ENCODE measurements around the gene UBE2S. TPM values are rescaled to one million over a fixed set of nuclear protein-coding genes. Genes with fewer than 3 reads are reported as not detected.

Gene UBE2S
- total and polyA plus RNA-seq, 8 donors = 26.5 to 71.2 (median 35.7) TPM

DNA sequence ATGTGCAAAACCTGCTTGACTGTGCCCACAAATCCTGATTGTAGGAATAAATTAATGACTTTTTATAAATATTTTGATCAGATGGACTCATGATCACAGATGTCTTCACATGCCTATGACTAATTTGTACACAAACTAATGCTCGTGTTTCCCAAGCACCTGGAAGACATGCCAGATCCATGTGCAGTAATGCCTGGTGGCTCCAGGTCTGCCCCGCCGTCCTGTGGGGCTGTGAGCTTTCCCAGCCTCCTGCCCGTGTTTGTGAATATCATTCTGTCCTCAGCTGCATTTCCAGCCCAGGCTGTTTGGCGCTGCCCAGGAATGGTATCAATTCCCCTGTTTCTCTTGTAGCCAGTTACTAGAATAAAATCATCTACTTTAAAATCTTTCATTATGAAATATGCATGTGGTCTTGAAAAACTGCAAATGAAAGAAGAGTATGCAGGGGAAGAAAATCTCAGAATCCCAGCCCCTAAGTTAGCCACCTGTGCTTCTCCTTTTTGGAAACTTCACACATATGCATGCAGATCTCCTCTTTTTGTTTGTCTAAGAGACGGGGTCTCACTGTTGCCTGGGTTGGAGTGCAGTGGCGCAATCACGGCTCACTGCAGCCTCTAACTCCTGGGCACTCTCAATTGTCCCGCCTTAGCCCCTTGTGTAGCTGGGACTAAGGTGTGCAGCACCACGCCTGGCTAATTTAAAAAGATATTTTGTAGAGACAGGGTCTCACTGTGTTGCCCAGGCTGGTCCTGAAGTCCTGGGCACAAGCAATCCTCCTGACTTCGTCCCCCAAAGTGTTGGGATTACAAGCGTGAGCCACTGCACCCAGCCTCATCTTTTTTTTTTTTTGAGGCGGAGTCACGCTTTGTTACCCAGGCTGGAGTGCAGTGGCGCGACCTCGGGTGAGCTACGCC lies 15.6 kb downstream of the UBE2S start:
- peaks cover 0 to 50% of the 10 kb centered on the region in 2 donors for H3K36me3 ChIP-seq
- intact Hi-C loops (cut with DNase I) = no loop called here
- DNase-seq (no peak), ATAC-seq (no peak)
- no peak overlapping the region for H3K4me3 ChIP-seq
- no peaks in the 10 kb centered on the region for H3K9me3 ChIP-seq
- peaks cover 17 to 36% of the 10 kb centered on the region in 2 donors for H3K4me1 ChIP-seq
- no peak overlapping the region for H3K27ac ChIP-seq
- TF ChIP-seq, protein P1, sequence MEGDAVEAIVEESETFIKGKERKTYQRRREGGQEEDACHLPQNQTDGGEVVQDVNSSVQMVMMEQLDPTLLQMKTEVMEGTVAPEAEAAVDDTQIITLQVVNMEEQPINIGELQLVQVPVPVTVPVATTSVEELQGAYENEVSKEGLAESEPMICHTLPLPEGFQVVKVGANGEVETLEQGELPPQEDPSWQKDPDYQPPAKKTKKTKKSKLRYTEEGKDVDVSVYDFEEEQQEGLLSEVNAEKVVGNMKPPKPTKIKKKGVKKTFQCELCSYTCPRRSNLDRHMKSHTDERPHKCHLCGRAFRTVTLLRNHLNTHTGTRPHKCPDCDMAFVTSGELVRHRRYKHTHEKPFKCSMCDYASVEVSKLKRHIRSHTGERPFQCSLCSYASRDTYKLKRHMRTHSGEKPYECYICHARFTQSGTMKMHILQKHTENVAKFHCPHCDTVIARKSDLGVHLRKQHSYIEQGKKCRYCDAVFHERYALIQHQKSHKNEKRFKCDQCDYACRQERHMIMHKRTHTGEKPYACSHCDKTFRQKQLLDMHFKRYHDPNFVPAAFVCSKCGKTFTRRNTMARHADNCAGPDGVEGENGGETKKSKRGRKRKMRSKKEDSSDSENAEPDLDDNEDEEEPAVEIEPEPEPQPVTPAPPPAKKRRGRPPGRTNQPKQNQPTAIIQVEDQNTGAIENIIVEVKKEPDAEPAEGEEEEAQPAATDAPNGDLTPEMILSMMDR (IDR thresholded peaks at IDR 0.05) = no peak
- no peaks in the 10 kb centered on the region for H3K27me3 ChIP-seq

DNA sequence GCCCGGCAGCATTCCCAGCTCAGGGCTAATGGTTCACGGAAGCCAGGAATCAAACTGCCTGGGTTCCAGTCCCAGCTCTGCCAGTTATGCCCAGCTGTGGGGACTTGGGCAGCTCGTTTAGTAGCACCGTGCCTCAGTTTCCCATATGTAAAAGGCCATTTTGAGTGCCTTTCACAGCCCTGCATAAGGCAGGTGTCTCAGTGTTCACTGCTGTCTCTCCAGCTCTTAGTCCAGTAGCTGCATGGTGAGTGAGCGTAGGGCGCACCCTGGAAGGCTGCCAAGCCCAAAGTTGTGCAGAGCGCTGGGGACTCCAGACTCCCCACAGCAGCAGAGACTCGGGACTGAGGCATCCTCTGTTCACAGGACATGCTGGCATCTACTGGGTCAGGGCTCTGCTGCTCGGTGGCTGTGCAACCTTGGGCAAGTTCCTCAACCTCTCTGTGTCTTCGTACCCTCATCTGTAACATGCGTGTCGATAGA lies 16.4 kb downstream of the UBE2S start:
- TF ChIP-seq, protein P1 (IDR thresholded peaks at IDR 0.05) = no peak
- peaks cover 20 to 42% of the 10 kb centered on the region in 2 donors for H3K4me1 ChIP-seq
- H3K4me3 ChIP-seq = no peak overlapping the region
- H3K27me3 ChIP-seq = no peaks in the 10 kb centered on the region
- H3K9me3 ChIP-seq = no peaks in the 10 kb centered on the region
- intact Hi-C loops (cut with DNase I) = no loop called here
- no peak overlapping the region for H3K27ac ChIP-seq
- H3K36me3 ChIP-seq = peaks cover 0 to 56% of the 10 kb centered on the region in 2 donors
- DNase-seq (no peak), ATAC-seq (no peak)

DNA sequence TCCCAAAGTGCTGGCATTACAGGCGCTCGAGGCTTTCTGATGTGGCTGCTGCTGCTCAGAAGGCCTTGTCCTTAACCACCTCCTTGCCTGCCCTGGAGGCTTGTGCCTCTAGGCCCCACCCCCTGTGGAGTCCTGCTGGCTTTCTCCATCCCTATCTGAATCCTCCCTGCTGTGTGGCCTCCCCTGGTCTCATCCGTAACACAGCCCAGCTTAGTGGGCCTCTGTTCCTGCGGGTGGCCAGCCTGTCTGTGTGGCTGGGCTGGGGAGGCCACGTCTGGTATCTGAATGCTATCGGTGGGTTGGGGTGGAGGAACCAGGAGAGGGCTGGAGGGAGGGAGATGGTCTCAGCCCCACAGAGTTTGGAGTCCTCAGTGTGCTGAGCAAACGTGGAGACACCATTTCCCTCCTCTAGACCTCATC lies 17.1 kb downstream of the UBE2S start:
- no peak overlapping the region for H3K27ac ChIP-seq
- H3K4me1 ChIP-seq = peaks cover 20 to 42% of the 10 kb centered on the region in 2 donors
- intact Hi-C loops (cut with DNase I) = no loop called here
- no peaks in the 10 kb centered on the region for H3K27me3 ChIP-seq
- TF ChIP-seq, protein P1 (IDR thresholded peaks at IDR 0.05) = no peak
- H3K9me3 ChIP-seq = no peaks in the 10 kb centered on the region
- DNase-seq (no peak), ATAC-seq (no peak)
- H3K36me3 ChIP-seq = peaks cover 0 to 56% of the 10 kb centered on the region in 2 donors
- H3K4me3 ChIP-seq = no peak overlapping the region

DNA sequence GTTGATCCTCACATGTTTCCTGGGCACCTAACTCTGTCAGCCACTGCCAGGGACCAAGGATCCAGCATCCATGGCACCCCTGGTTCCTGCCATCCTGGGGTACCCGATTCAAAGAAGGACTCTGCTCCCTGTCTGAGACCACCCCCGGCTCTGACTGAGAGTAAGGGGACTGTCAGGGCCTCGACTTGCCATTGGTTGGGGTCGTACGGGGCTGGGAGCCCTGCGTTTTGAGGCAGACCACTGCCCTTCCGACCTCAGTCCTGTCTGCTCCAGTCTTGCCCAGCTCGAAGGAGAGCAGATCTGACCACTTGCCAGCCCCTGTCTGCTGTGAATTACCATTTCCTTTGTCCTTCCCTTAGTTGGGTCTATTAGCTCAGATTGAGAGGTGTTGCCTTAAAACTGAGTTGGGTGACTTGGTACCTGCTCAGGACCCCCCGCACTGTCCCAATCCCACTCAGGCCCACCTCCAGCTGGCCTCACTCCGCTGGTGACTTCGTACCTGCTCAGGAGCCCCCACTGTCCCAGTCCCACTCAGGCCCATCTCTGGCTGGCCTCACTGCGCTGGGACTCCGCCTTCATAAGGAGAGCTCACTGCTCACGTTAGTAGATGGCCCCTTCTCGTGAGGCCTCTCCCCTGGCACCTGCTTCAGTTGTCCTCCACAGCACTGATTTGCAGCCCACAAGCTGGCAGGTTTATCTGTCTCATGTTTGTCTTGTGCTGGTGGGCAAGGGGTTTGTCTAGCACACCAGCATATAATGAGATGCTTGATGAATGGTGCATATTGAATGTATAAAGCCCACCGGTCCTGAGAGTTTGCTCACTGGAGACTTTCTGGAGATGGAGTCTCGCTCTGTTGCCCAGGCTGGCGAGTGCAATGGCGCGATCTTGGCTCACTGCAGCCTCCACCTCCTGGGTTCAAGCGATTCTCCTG lies 17.9 kb downstream of the UBE2S start:
- H3K4me3 ChIP-seq = no peak overlapping the region
- H3K9me3 ChIP-seq = no peaks in the 10 kb centered on the region
- DNase-seq = no peak
- no peaks in the 10 kb centered on the region for H3K27me3 ChIP-seq
- TF ChIP-seq, protein P1 (IDR thresholded peaks at IDR 0.05) = no peak
- intact Hi-C loops (cut with DNase I) = loop anchor here in 1 of 2 donors (10.0 kb wide), 1 partner anchor 85 kb away; no protein-coding TSS in a partner anchor
- no peak for ATAC-seq
- H3K36me3 ChIP-seq = peaks cover 0 to 56% of the 10 kb centered on the region in 2 donors
- no peak overlapping the region for H3K27ac ChIP-seq
- peaks cover 25 to 48% of the 10 kb centered on the region in 2 donors for H3K4me1 ChIP-seq
